Measurements from ENCODE around the gene CKM. TPM values are rescaled to one million over a fixed set of nuclear protein-coding genes. Genes with fewer than 3 reads are reported as not detected.

Gene CKM
- total RNA-seq, 4 donors from 2014 or later, result 0.66 to 1.4 (median 1.1) TPM; not detected in 1

- Histone ChIP-seq H3K27ac (replicated peaks in 1 of 4) (no peak overlapping the region), H3K4me1 (no peaks in the 10 kb centered on the region), H3K27me3 (peaks cover 0 to 41% (median 3%) of the 10 kb centered on the region in 4 donors), H3K9me3 (no peaks in the 10 kb centered on the region), H3K36me3 (peaks cover 6 to 40% (median 33%) of the 10 kb centered on the region in 4 donors), H3K4me3 (no peak overlapping the region)
- intact Hi-C loops (cut with DNase I), result no loop called here
- no peak for TF ChIP-seq POLR2A (IDR thresholded peaks at IDR 0.05; ENCODE audit: low read depth)
- no peak for TF ChIP-seq CTCF (IDR thresholded peaks at IDR 0.05)
- no peak for TF ChIP-seq EP300 (IDR thresholded peaks at IDR 0.05)
- no peak for TF ChIP-seq POLR2AphosphoS5 (IDR thresholded peaks at IDR 0.05)
- WGBS, result 76% methylated on average over 3 of the region's 3 CpGs
- no peak for DNase-seq (ENCODE audit: extremely low spot score)
These were observed 26.4 kb upstream of the CKM start for GRCh38 chr19:45349126-45349415.

DNA sequence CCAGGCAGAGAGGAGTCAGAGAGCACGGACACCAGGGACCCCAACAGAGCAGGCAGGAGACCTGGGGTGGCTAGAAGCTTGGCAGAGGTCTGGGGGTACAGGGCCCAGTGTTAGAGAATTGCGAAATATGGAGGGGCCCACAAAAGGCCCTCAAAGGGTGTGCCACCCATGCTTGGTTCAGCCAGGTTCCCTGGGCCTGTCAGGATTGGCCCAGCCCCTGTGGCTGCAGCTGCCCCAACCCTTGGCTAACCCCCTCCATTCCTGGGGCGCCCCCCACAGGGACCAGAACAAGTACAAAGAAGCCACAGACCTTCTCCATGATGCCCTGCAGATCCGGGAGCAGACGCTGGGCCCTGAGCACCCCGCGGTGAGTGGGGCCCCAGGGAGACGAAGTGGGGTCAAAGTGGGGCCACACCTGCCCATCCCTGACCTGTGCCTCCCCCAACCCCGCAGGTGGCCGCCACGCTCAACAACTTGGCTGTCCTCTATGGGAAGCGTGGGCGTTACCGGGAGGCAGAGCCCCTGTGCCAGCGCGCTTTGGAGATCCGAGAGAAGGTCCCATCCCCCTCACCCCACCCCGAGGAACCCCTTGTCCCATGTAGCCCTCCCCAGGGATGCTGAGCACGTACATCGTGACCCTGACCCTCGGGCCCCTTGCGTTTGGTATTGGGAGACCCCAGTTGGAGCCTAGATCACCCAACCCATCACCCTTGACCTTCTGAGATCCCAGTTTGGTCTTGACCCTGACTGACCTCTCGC is 25.9 kb upstream of the CKM start:
- Histone ChIP-seq H3K4me3 (no peak overlapping the region), H3K27ac (replicated peaks in 1 of 4) (no peak overlapping the region), H3K27me3 (peaks cover 0 to 41% (median 3%) of the 10 kb centered on the region in 4 donors), H3K4me1 (no peaks in the 10 kb centered on the region), H3K9me3 (no peaks in the 10 kb centered on the region), H3K36me3 (peaks cover 6 to 35% (median 29%) of the 10 kb centered on the region in 4 donors)
- intact Hi-C loops (cut with DNase I), result no loop called here
- no peak for TF ChIP-seq EP300 (IDR thresholded peaks at IDR 0.05)
- TF ChIP-seq CTCF (IDR thresholded peaks at IDR 0.05), result no peak
- WGBS, result 74% methylated on average over 23 of the region's 23 CpGs
- DNase-seq (ENCODE audit: extremely low spot score), result no peak

GRCh38 chr19:45347570-45348366 is 25.1 kb upstream of the CKM start:
- TF ChIP-seq CTCF (IDR thresholded peaks at IDR 0.05) (no peak), EP300 (IDR thresholded peaks at IDR 0.05) (no peak), POLR2AphosphoS5 (IDR thresholded peaks at IDR 0.05) (no peak), POLR2A (IDR thresholded peaks at IDR 0.05; ENCODE audit: low read depth) (no peak)
- Histone ChIP-seq H3K36me3 (peaks cover 6 to 27% (median 22%) of the 10 kb centered on the region in 4 donors), H3K27ac (replicated peaks in 1 of 4) (no peak overlapping the region), H3K4me3 (no peak overlapping the region), H3K4me1 (no peaks in the 10 kb centered on the region), H3K9me3 (no peaks in the 10 kb centered on the region), H3K27me3 (peaks cover 0 to 41% (median 3%) of the 10 kb centered on the region in 4 donors)
- intact Hi-C loops (cut with DNase I), result no loop called here
- WGBS, result 82% methylated on average over 13 of the region's 25 CpGs
- DNase-seq (ENCODE audit: extremely low spot score), result no peak

DNA sequence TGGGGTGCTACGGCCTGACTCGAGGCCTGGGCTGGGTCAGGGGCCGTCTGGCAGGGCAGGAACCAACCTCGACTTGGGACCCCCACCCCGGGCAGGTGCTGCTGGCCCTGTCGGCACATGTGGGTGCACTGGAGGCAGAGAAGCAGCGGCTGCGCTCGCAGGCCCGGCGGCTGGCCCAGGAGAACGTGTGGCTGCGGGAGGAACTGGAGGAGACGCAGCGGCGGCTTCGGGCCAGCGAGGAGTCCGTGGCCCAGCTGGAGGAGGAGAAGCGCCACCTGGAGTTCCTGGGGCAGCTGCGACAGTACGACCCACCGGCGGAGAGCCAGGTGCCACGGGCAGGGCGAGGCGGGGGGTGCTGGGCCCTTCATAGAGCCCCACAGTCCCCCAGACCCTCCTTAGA is 23.8 kb upstream of the CKM start:
- Histone ChIP-seq H3K4me1 (no peaks in the 10 kb centered on the region), H3K27ac (replicated peaks in 1 of 4) (no peak overlapping the region), H3K4me3 (no peak overlapping the region), H3K9me3 (no peaks in the 10 kb centered on the region), H3K27me3 (peaks cover 0 to 53% (median 3%) of the 10 kb centered on the region in 4 donors), H3K36me3 (peaks cover under 1 to 14% (median 9%) of the 10 kb centered on the region in 4 donors)
- WGBS, result no CpG with 5 or more reads among the region's 27 CpGs
- DNase-seq (ENCODE audit: extremely low spot score), result no peak
- TF ChIP-seq CTCF (IDR thresholded peaks at IDR 0.05) (no peak), POLR2AphosphoS5 (IDR thresholded peaks at IDR 0.05) (no peak), EP300 (IDR thresholded peaks at IDR 0.05) (no peak), POLR2A (IDR thresholded peaks at IDR 0.05; ENCODE audit: low read depth) (no peak)
- intact Hi-C loops (cut with DNase I), result no loop called here
